MM.1S (cell line): ENCODE results near the gene KLF8.

Source experiments
- DNase-seq: peaks from one replicate; pipeline ENCODE4 v3.0.0-alpha.2; 2015
- H2AFZ ChIP-seq: fragments of 300-600 bp; sonication (generic); 2 replicates; pipeline ENCODE4 v1.6.0; 2016; ENCODE audit warnings: antibody characterized with exemption, low read length
- H3F3A ChIP-seq: fragments of 300-600 bp; sonication (generic); 2 replicates; pipeline ENCODE4 v1.6.1; 2016; ENCODE audit warnings: mild to moderate bottlenecking, antibody characterized with exemption, low read length, moderate library complexity, mixed read lengths; ENCODE audit not compliant: insufficient read depth
- H3K27ac ChIP-seq: fragments of 300-600 bp; sonication (generic); 2 replicates; pipeline ENCODE4 v1.5.1; 2016; ENCODE audit warnings: mild to moderate bottlenecking, low read length
- H3K27me3 ChIP-seq: fragments of 300-600 bp; sonication (generic); replicated peaks from 2 replicates; pipeline ENCODE4 v1.6.0; 2016; ENCODE audit warnings: low read length; ENCODE audit not compliant: insufficient read depth
- H3K36me3 ChIP-seq: fragments of 300-600 bp; sonication (generic); replicated peaks from 2 replicates; pipeline ENCODE4 v1.6.1; 2016; ENCODE audit warnings: mild to moderate bottlenecking, low read length, mixed read lengths; ENCODE audit not compliant: insufficient read depth
- H3K4me1 ChIP-seq: fragments of 300-600 bp; sonication (generic); 2 replicates; pipeline ENCODE4 v1.6.1; 2016; ENCODE audit warnings: low read length, mixed read lengths
- H3K4me2 ChIP-seq: fragments of 300-600 bp; sonication (generic); 2 replicates; pipeline ENCODE4 v1.6.0; 2016; ENCODE audit warnings: low read depth, low read length
- H3K4me3 ChIP-seq: fragments of 300-600 bp; sonication (generic); 2 replicates; pipeline ENCODE4 v1.5.1; 2016; ENCODE audit warnings: low read length, mixed read lengths
- H3K79me2 ChIP-seq: fragments of 300-600 bp; sonication (generic); 2 replicates; pipeline ENCODE4 v1.6.1; 2016; ENCODE audit warnings: mixed run types, low read length, mixed read lengths
- H3K9ac ChIP-seq: fragments of 300-600 bp; sonication (generic); 2 replicates; pipeline ENCODE4 v1.6.1; 2016; ENCODE audit warnings: low read length, mixed read lengths
- H3K9me2 ChIP-seq: fragments of 300-600 bp; sonication (generic); replicated peaks from 2 replicates; pipeline ENCODE4 v1.6.1; 2016; ENCODE audit warnings: mild to moderate bottlenecking, low read length, mixed read lengths; ENCODE audit not compliant: insufficient read depth
- H3K9me3 ChIP-seq: fragments of 300-600 bp; sonication (generic); replicated peaks from 2 replicates; pipeline ENCODE4 v1.6.1; 2016; ENCODE audit warnings: mild to moderate bottlenecking, low read length, mixed read lengths; ENCODE audit not compliant: insufficient read depth
- H4K20me1 ChIP-seq: fragments of 300-600 bp; sonication (generic); 2 replicates; pipeline ENCODE4 v1.6.1; 2016; ENCODE audit warnings: mild to moderate bottlenecking, low read length, moderate library complexity, mixed read lengths; ENCODE audit not compliant: insufficient read depth
- CTCF ChIP-seq: fragments of 300-600 bp; sonication (generic); IDR thresholded peaks from 2 replicates; pipeline ENCODE4 v1.5.1; 2016; ENCODE audit warnings: antibody characterized with exemption, low read length, mixed read lengths
- EZH2 ChIP-seq: fragments of 300-600 bp; sonication (generic); optimal IDR thresholded peaks from 2 replicates; pipeline ENCODE3; 2017; ENCODE audit warnings: low read depth, mild to moderate bottlenecking, antibody characterized with exemption, low read length, mixed read lengths
- EZH2phosphoT487 ChIP-seq: fragments of 300-600 bp; sonication (generic); IDR thresholded peaks from 2 replicates; pipeline ENCODE4 v1.6.1; 2018; ENCODE audit warnings: antibody characterized with exemption, low read length

The KLF8 gene

GRCh38 chrX:56310581-56310980 lies 78.4 kb downstream of the KLF8 start:
- Histone ChIP-seq H3K36me3 (no peaks in the 10 kb centered on the region), H3F3A (no peaks in the 10 kb centered on the region), H3K9ac (no peak overlapping the region), H3K4me3 (no peak overlapping the region), H3K4me1 (no peaks in the 10 kb centered on the region), H3K9me2 (no peaks in the 10 kb centered on the region), H3K9me3 (no peaks in the 10 kb centered on the region), H4K20me1 (no peaks in the 10 kb centered on the region), H3K27ac (no peak overlapping the region), H3K27me3 (no peaks in the 10 kb centered on the region), H3K4me2 (no peak overlapping the region), H2AFZ (no peak overlapping the region), H3K79me2 (no peaks in the 10 kb centered on the region)
- TF ChIP-seq CTCF, result no peak
- TF ChIP-seq EZH2phosphoT487, result no peak
- TF ChIP-seq EZH2, result no peak
- no peak for DNase-seq

GRCh38 chrX:56313308-56313707 lies 81.2 kb downstream of the KLF8 start:
- H3K79me2 ChIP-seq, result no peaks in the 10 kb centered on the region
- TF ChIP-seq CTCF, result no peak
- TF ChIP-seq EZH2phosphoT487, result no peak
- no peak for TF ChIP-seq EZH2
- no peaks in the 10 kb centered on the region for H3K9me2 ChIP-seq
- H3K9me3 ChIP-seq, result no peaks in the 10 kb centered on the region
- H3K4me3 ChIP-seq, result no peak overlapping the region
- no peak overlapping the region for H3K9ac ChIP-seq
- H3K27ac ChIP-seq, result no peak overlapping the region
- H4K20me1 ChIP-seq, result no peaks in the 10 kb centered on the region
- no peak overlapping the region for H2AFZ ChIP-seq
- no peaks in the 10 kb centered on the region for H3K36me3 ChIP-seq
- H3F3A ChIP-seq, result no peaks in the 10 kb centered on the region
- no peaks in the 10 kb centered on the region for H3K4me1 ChIP-seq
- H3K27me3 ChIP-seq, result no peaks in the 10 kb centered on the region
- no peak for DNase-seq
- no peak overlapping the region for H3K4me2 ChIP-seq

- H3K27me3 ChIP-seq, result no peaks in the 10 kb centered on the region
- H3K4me1 ChIP-seq, result no peaks in the 10 kb centered on the region
- no peak overlapping the region for H3K4me3 ChIP-seq
- peak; percentile 58 for DNase-seq
- no peak overlapping the region for H2AFZ ChIP-seq
- no peaks in the 10 kb centered on the region for H4K20me1 ChIP-seq
- H3K36me3 ChIP-seq, result no peaks in the 10 kb centered on the region
- no peak overlapping the region for H3K27ac ChIP-seq
- TF ChIP-seq EZH2 (no peak), EZH2phosphoT487 (no peak), CTCF (no peak)
- H3F3A ChIP-seq, result no peaks in the 10 kb centered on the region
- H3K9me3 ChIP-seq, result no peaks in the 10 kb centered on the region
- no peaks in the 10 kb centered on the region for H3K79me2 ChIP-seq
- H3K9me2 ChIP-seq, result no peaks in the 10 kb centered on the region
- no peak overlapping the region for H3K4me2 ChIP-seq
- no peak overlapping the region for H3K9ac ChIP-seq
These were observed 82.2 kb downstream of the KLF8 start for GRCh38 chrX:56314334-56314733.
